Psoas muscle (tissue), 8 donors: ENCODE results near the gene KCNMA1. TPM values are rescaled to one million over a fixed set of nuclear protein-coding genes. Genes with fewer than 3 reads are reported as not detected.
A peak's percentile ranks its signal among the peaks of the same experiment; 100 is the strongest.

Source experiments
- ATAC-seq, 4 donors: fragments of 200-7000 bp; cut with Tn5 transposase; one replicate each; pipeline ENCODE4 v1.9.1; 2020; ENCODE audit warnings: moderate library complexity in 3 of 4, mild to moderate bottlenecking in 2 of 4
- DNase-seq, 2 donors: peaks; one replicate each; pipeline ENCODE4 v3.0.0-alpha.2; 2020
- H3K27ac ChIP-seq: fragments of 200-600 bp; one replicate; pipeline ENCODE4 v1.8.0; 2022
- H3K27me3 ChIP-seq, 3 donors: fragments of 200-600 bp in 1 of 3; one replicate each; pipeline versions ENCODE4 v1.6.1 to v1.8.0; 2013 to 2022; ENCODE audit warnings: low read length in 2 of 3, mild to moderate bottlenecking in 2 of 3, moderate library complexity in 1 of 3; ENCODE audit not compliant: insufficient read depth in 3 of 3
- H3K36me3 ChIP-seq, 2 donors: fragments of 200-600 bp in 1 of 2; one replicate each; pipeline versions ENCODE4 v1.6.1 to v1.8.0; 2013 to 2022; ENCODE audit warnings: low read depth in 1 of 2, mild to moderate bottlenecking in 1 of 2, moderate library complexity in 1 of 2; ENCODE audit not compliant: insufficient read depth in 1 of 2
- H3K4me1 ChIP-seq: fragments of 200-600 bp; one replicate; pipeline ENCODE4 v1.8.0; 2022
- H3K4me3 ChIP-seq: fragments of 200-600 bp; one replicate; pipeline ENCODE4 v1.8.0; 2022; ENCODE audit warnings: mild to moderate bottlenecking
- H3K9me3 ChIP-seq: fragments of 200-600 bp; one replicate; pipeline ENCODE4 v1.8.0; 2022
- CTCF ChIP-seq: fragments of 200-600 bp; IDR thresholded peaks from one replicate; pipeline ENCODE4 v1.8.0; 2022; ENCODE audit warnings: antibody characterized with exemption
- WGBS, 3 donors: extraction: QIAGEN DNeasy Blood & Tissue Kit; methylation state at CpG; one replicate each; pipeline versions ENCODE4 v1.1.6 to v1.1.7; 2013; 5-methylcytosine and 5-hydroxymethylcytosine counted together
- intact Hi-C, 2 donors: fragments of 100-400 bp; cut with DNase I; formaldehyde crosslinking; loops; one replicate each; pipeline versions ENCODE4 v1.11.0 to v1.14.2; 2022
- polyA plus RNA-seq, 3 donors: library from polyadenylated mRNA; stranded (reverse); fragments of 200-250 nt; gene quantifications; one replicate each; pipeline ENCODE4 v1.2.3, GENCODE V29; 2013
- total RNA-seq, 4 donors: library from RNA; stranded (reverse); fragmentation: NEBNext Ultra II Directional in 2 of 4; extraction: Animal tissue kit (Norgen Biotek cat#: 25700) in 2 of 4; gene quantifications; one replicate each; pipeline versions ENCODE4 v1.2.1 to v1.2.4, GENCODE V29; 2021 to 2023
- donor health status: healthy with polysubstance abuse.
- donor health status: DM: no; HTN: no; CAD: no; lungs with moderate emphysema.
- donor health status: Bipolar disorder and iron deficiency.
- donor health status: healthy.
- donor health status: DM: yes; HTN: yes; CAD: no.
- donor health status: DM: no; HTN: no; CAD: no.
- donor health status: DM: no; HTN: no; CAD: no.
- donor health status: DM: yes; HTN: yes; CAD: no.

KCNMA1 gene
- total and polyA plus RNA-seq, 7 donors = 7.9 to 53.0 (median 41.9) TPM

GRCh38 chr10:77333610-77334340 is 303.8 kb downstream of the KCNMA1 start:
- Histone ChIP-seq H3K27ac (no peak overlapping the region), H3K4me3 (no peak overlapping the region), H3K9me3 (no peaks in the 10 kb centered on the region), H3K27me3 (no peaks in the 10 kb centered on the region), H3K4me1 (peaks cover 12% of the 10 kb centered on the region), H3K36me3 (no peaks in the 10 kb centered on the region)
- TF ChIP-seq CTCF = no peak
- ATAC-seq (peak in 2 of 4 donors; percentile 76 to 79), DNase-seq (no peak)
- 61 to 78% (median 69%) methylated on average over 8 of the region's 8 CpGs for WGBS, 3 donors
- intact Hi-C loops = no loop called here

- intact Hi-C loops = no loop called here
- DNase-seq (no peak), ATAC-seq (peak in 2 of 4 donors; percentile 39 to 44)
- Histone ChIP-seq H3K27me3 (no peaks in the 10 kb centered on the region), H3K36me3 (no peaks in the 10 kb centered on the region), H3K9me3 (no peaks in the 10 kb centered on the region), H3K27ac (no peak overlapping the region), H3K4me3 (no peak overlapping the region), H3K4me1 (peaks cover 12% of the 10 kb centered on the region)
- no peak for TF ChIP-seq CTCF
These were observed 305.4 kb downstream of the KCNMA1 start for GRCh38 chr10:77332256-77332655.

- Histone ChIP-seq H3K4me1 (peaks cover 12% of the 10 kb centered on the region), H3K27me3 (no peaks in the 10 kb centered on the region), H3K36me3 (no peaks in the 10 kb centered on the region), H3K27ac (no peak overlapping the region), H3K9me3 (no peaks in the 10 kb centered on the region), H3K4me3 (no peak overlapping the region)
- TF ChIP-seq CTCF = no peak
- no peak for DNase-seq
- no peak for ATAC-seq
- intact Hi-C loops = no loop called here
- WGBS, 3 donors = 69 to 73% (median 71%) methylated on average over 6 of the region's 6 CpGs
These were observed 309.3 kb downstream of the KCNMA1 start for GRCh38 chr10:77328272-77328816.

GRCh38 chr10:77325233-77325537 is 312.4 kb downstream of the KCNMA1 start:
- Histone ChIP-seq H3K9me3 (no peaks in the 10 kb centered on the region), H3K27ac (no peak overlapping the region), H3K4me1 (peaks cover 6% of the 10 kb centered on the region), H3K4me3 (no peak overlapping the region), H3K36me3 (no peaks in the 10 kb centered on the region), H3K27me3 (no peaks in the 10 kb centered on the region)
- TF ChIP-seq CTCF = no peak
- WGBS, 3 donors = 68 to 77% (median 73%) methylated on average over 4 of the region's 4 CpGs
- no peak for DNase-seq
- ATAC-seq = no peak
- intact Hi-C loops = no loop called here

- Histone ChIP-seq H3K4me3 (no peak overlapping the region), H3K27ac (no peak overlapping the region), H3K36me3 (no peaks in the 10 kb centered on the region), H3K9me3 (no peaks in the 10 kb centered on the region), H3K4me1 (peaks cover 25% of the 10 kb centered on the region), H3K27me3 (no peaks in the 10 kb centered on the region)
- TF ChIP-seq CTCF = no peak
- WGBS, 3 donors = 68 to 90% (median 71%) methylated on average over 3 of the region's 3 CpGs
- DNase-seq (no peak), ATAC-seq (no peak)
- intact Hi-C loops = no loop called here
These were observed 315.8 kb downstream of the KCNMA1 start for GRCh38 chr10:77321838-77322237.
